Mucosa of descending colon (tissue), 3 donors: Measurements from ENCODE around the gene EFCAB6. TPM values are rescaled to one million over a fixed set of nuclear protein-coding genes. Genes with fewer than 3 reads are reported as not detected.

Experiments
- ATAC-seq: fragments of 200-7000 bp; cut with Tn5 transposase; one replicate; pipeline ENCODE4 v1.9.1; 2020; ENCODE audit warnings: mild to moderate bottlenecking, moderate library complexity
- DNase-seq, 3 donors: peaks; one replicate each; pipeline ENCODE4 v3.0.0-alpha.2; 2020
- H3K36me3 ChIP-seq: fragments of 200-600 bp; one replicate; pipeline ENCODE4 v1.8.0; 2021; ENCODE audit warnings: low read depth, mild to moderate bottlenecking
- H3K4me1 ChIP-seq: fragments of 200-600 bp; one replicate; pipeline ENCODE4 v1.8.0; 2021; ENCODE audit warnings: low read depth, mild to moderate bottlenecking
- H3K4me3 ChIP-seq: fragments of 200-600 bp; one replicate; pipeline ENCODE4 v1.8.0; 2021; ENCODE audit warnings: mild to moderate bottlenecking
- H3K9me3 ChIP-seq: fragments of 200-600 bp; one replicate; pipeline ENCODE4 v1.8.0; 2021; ENCODE audit warnings: mild to moderate bottlenecking
- CTCF ChIP-seq: fragments of 200-600 bp; IDR thresholded peaks from one replicate; pipeline ENCODE4 v1.8.0; 2022; ENCODE audit warnings: antibody characterized with exemption, mild to moderate bottlenecking
- intact Hi-C, 2 donors: fragments of 100-400 bp; cut with DNase I in 1 of 2; cut with micrococcal nuclease in 1 of 2; formaldehyde crosslinking; loops; one replicate each; pipeline versions ENCODE4 v1.11.0 to v1.11.1; 2022; cut with DNase I, micrococcal nuclease
- total RNA-seq, 3 donors: library from RNA; stranded (reverse); fragmentation: NEBNext Ultra II Directional in 2 of 3; extraction: Animal tissue kit (Norgen Biotek cat#: 25700) in 2 of 3; gene quantifications; one replicate each; pipeline versions ENCODE4 v1.2.1 to v1.2.4, GENCODE V29; 2021 to 2023
- donor health status: DM: no; HTN: no; CAD: no; lungs with moderate emphysema.
- donor health status: DM: no; HTN: no; CAD: no.
- donor health status: DM: no; HTN: yes; CAD: no.

Gene EFCAB6
- total RNA-seq, 3 donors from 2014 or later = 1.1 to 1.8 (median 1.7) TPM

DNA sequence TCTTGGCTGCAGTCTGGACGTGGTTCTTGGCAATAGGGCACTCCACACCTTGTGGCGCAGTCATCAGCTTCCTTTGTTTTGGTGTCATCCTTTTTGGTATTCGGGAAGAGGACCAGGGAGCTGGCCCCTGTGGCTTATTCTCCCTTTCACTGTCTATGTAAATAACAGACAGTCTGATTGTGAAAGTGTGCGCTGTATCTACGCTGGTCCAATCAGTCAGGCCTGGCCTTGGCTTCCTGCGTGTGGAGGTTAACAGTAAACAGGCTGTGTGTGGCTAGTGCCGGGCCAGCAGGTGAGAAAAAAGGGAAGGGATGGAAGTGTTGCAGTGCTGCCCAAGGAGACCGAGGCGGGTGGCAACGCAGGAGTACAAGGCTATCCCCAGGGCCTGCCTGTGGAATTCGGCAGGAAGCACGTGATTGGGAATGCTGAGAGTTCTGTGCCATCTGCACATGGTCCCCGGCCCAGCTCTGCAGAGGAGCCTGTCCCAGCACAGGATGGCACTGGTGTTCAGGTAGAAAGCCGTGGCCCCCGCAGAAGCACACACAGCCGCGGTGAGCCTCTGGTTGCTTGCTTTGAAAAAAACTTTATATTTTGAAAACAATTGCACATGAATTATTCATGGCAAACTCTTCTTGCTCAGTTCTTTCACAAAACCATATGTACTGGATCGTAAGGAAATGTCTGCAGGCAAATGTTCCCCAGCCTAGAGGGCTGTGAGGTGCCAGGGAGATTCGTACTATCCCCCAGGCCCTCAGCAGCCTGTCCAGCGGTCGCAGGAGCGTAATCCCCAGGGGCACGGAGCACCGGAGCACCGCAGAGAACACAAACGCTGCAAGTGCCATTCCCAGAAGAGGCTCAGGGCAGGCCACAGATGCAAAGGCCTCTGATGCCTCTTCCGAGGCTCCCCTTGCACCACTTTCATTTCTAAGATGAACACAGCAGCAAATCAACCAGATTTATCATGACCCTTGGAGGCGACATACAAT is 174.5 kb downstream of the EFCAB6 start:
- TF ChIP-seq CTCF = no peak
- Histone ChIP-seq H3K4me3 (no peak overlapping the region), H3K9me3 (peaks cover 13% of the 10 kb centered on the region), H3K4me1 (no peaks in the 10 kb centered on the region), H3K36me3 (no peaks in the 10 kb centered on the region)
- ATAC-seq (no peak), DNase-seq (no peak)
- intact Hi-C loops = no loop called here

DNA sequence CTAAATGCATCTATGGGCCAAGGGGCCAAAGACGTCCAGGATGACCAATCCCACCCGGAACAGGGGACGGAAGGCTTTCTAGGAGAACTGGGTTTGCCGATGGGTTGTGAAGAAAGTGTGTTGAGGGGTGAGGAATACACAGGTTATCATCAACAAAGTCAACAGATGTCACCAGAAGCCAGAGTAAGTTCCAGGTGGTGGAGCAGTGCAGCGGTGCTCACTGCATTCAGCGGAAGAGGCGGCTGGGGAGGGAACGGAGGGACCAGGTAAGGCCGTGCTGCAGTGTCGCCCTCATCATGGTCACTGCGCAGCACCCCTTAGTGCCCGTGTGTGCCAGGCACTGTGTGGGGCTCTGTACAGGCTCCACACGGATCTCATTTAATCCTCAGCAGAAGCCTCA is 176.0 kb downstream of the EFCAB6 start:
- H3K4me3 ChIP-seq = no peak overlapping the region
- intact Hi-C loops = no loop called here
- DNase-seq (no peak), ATAC-seq (no peak)
- H3K36me3 ChIP-seq = no peaks in the 10 kb centered on the region
- no peaks in the 10 kb centered on the region for H3K4me1 ChIP-seq
- H3K9me3 ChIP-seq = peaks cover 13% of the 10 kb centered on the region
- TF ChIP-seq CTCF = no peak

DNA sequence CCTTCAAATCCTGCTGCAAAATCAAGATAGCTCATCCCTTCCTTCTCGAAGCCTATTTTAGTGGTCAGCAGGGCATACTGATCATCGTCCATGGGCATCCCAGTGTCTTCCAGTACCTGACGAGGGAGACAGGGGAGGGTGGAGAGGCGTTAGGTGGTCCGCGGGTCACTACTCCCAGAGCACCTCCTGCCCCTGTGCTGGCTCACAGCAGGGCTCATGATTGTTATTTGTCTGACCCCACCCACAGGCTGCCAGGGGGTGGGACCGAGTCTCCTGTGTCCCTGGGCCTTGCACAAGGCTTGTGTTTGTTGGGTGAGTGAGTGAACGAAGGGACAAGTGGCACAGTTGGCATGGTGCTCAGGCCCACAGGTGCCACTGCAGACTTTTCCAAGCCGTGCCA is 177.0 kb downstream of the EFCAB6 start:
- TF ChIP-seq CTCF = no peak
- no peaks in the 10 kb centered on the region for H3K36me3 ChIP-seq
- no peaks in the 10 kb centered on the region for H3K4me1 ChIP-seq
- intact Hi-C loops = no loop called here
- H3K4me3 ChIP-seq = no peak overlapping the region
- ATAC-seq (no peak), DNase-seq (no peak)
- H3K9me3 ChIP-seq = peaks cover 13% of the 10 kb centered on the region

- intact Hi-C loops = no loop called here
- ATAC-seq (no peak), DNase-seq (no peak)
- Histone ChIP-seq H3K4me1 (no peaks in the 10 kb centered on the region), H3K36me3 (no peaks in the 10 kb centered on the region), H3K9me3 (peaks cover 6% of the 10 kb centered on the region), H3K4me3 (no peak overlapping the region)
- no peak for TF ChIP-seq CTCF
Observed at GRCh38 chr22:43634316-43634715, 177.8 kb downstream of the EFCAB6 start.

DNA sequence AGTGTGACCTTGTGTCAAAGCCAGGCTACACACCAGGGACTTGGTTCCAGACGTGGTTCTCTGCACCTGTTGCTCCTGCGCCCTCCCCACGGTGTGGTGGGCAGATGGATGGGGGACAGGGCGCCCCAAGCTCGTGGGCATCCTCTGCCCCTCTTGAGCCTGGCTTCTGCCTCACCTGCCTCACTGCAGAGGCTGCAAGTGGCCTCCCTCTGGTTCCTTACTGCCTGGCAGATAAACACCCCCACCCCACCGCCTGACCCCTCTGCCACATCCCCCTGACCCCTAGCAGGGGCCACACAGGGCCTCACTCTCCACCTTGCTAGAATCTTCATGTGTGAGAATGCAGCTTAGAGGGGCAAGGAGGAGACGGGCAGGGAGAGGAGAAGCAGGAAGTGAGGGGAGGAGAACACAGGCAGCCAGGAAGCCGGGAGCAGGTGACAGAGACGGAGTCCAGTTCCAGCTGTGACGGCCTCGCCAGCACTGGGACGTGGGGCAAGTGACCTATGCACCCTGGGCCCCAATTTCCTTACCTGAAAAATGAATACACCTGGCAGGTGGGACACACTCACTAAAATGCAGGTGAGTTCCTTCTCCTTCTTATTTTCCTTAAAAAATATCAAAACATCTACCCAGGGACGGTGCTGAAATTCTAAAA is 178.3 kb downstream of the EFCAB6 start:
- DNase-seq (no peak), ATAC-seq (no peak)

More for the DNA sequence above, 178.3 kb downstream of the EFCAB6 start:
- intact Hi-C loops = no loop called here
- no peak for TF ChIP-seq CTCF
- H3K4me3 ChIP-seq = no peak overlapping the region
- H3K9me3 ChIP-seq = peaks cover under 1% of the 10 kb centered on the region
- H3K4me1 ChIP-seq = no peaks in the 10 kb centered on the region
- no peaks in the 10 kb centered on the region for H3K36me3 ChIP-seq
